ENCODE measurements around the gene CECR2. TPM values are rescaled to one million over a fixed set of nuclear protein-coding genes. Genes with fewer than 3 reads are reported as not detected.

CECR2 gene
- polyA plus RNA-seq, 1 of the 3 experiments (the other 2 are of a cell fraction) = not detected

DNA sequence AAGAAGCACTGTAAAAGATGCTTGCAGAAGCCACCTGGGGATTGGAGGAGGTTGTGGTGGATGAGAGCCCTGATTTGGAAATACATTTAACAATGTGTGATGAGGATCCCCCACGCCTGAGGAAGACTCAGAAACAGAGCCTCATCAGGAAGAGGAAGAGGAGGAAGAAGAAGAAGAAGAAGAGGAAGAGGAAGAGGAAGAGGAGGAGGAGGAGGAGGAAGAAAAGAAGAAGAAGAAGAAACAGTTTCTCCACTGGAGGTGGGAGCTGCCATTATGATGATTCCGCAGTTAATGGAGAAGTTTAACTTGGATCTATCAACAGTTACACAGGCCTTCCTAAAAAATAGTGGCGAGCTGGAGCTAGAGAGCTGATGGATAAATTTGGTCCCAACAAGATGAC is 50.1 kb downstream of the CECR2 start:
- DNase-seq = no peak
- H4K20me1 ChIP-seq (ENCODE audit: insufficient read depth) = no peaks in the 10 kb centered on the region
- H3K9me2 ChIP-seq = no peaks in the 10 kb centered on the region
- H3K9me3 ChIP-seq = no peaks in the 10 kb centered on the region
- CTCF ChIA-PET = no interaction called here
- 7% methylated on average over 3 of the region's 3 CpGs for WGBS (ENCODE audit: low lambda C conversion rate)
- POLR2A ChIA-PET = no interaction called here
- no peaks in the 10 kb centered on the region for H3K36me3 ChIP-seq (replicated peaks in 1 of 2; ENCODE audit: control insufficient read depth in 1 of 2, insufficient read depth in 2 of 2, low read length in 1 of 2)
- H3K27me3 ChIP-seq (ENCODE audit: insufficient read depth) = no peaks in the 10 kb centered on the region; the same call in 1 of the 2 replicates
- H3K4me2 ChIP-seq = no peak overlapping the region
- H3K4me3 ChIP-seq (ENCODE audit: low read depth in 2 of 2, low read length in 1 of 2) = no peak overlapping the region
- H3K27ac ChIP-seq (ENCODE audit: low read depth in 2 of 2, low read length in 1 of 2) = no peak overlapping the region
- TF ChIP-seq, protein P1, sequence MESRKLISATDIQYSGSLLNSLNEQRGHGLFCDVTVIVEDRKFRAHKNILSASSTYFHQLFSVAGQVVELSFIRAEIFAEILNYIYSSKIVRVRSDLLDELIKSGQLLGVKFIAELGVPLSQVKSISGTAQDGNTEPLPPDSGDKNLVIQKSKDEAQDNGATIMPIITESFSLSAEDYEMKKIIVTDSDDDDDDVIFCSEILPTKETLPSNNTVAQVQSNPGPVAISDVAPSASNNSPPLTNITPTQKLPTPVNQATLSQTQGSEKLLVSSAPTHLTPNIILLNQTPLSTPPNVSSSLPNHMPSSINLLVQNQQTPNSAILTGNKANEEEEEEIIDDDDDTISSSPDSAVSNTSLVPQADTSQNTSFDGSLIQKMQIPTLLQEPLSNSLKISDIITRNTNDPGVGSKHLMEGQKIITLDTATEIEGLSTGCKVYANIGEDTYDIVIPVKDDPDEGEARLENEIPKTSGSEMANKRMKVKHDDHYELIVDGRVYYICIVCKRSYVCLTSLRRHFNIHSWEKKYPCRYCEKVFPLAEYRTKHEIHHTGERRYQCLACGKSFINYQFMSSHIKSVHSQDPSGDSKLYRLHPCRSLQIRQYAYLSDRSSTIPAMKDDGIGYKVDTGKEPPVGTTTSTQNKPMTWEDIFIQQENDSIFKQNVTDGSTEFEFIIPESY (IDR thresholded peaks at IDR 0.05; ENCODE audit: borderline replicate concordance, low read depth) = no peak
- TF ChIP-seq, protein P2, sequence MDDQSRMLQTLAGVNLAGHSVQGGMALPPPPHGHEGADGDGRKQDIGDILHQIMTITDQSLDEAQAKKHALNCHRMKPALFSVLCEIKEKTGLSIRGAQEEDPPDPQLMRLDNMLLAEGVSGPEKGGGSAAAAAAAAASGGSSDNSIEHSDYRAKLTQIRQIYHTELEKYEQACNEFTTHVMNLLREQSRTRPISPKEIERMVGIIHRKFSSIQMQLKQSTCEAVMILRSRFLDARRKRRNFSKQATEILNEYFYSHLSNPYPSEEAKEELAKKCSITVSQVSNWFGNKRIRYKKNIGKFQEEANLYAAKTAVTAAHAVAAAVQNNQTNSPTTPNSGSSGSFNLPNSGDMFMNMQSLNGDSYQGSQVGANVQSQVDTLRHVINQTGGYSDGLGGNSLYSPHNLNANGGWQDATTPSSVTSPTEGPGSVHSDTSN (IDR thresholded peaks at IDR 0.05) = no peak
- TF ChIP-seq RXRA (IDR thresholded peaks at IDR 0.05; ENCODE audit: borderline replicate concordance, low read depth) (no peak), TEAD4 (IDR thresholded peaks at IDR 0.05; ENCODE audit: borderline replicate concordance, insufficient read depth) (no peak), NFIC (IDR thresholded peaks at IDR 0.05; ENCODE audit: borderline replicate concordance) (no peak), POLR2AphosphoS5 (IDR thresholded peaks at IDR 0.05; ENCODE audit: low read depth, low read length) (no peak), ELF1 (IDR thresholded peaks at IDR 0.05) (no peak), GABPA (IDR thresholded peaks at IDR 0.05; ENCODE audit: low read depth) (no peak), SMC3 (IDR thresholded peaks at IDR 0.05; ENCODE audit: low read depth, low read length) (no peak), TAF1 (IDR thresholded peaks at IDR 0.05; ENCODE audit: borderline replicate concordance, low read depth, low read length) (no peak)
- TF ChIP-seq, protein P3, sequence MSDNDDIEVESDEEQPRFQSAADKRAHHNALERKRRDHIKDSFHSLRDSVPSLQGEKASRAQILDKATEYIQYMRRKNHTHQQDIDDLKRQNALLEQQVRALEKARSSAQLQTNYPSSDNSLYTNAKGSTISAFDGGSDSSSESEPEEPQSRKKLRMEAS (IDR thresholded peaks at IDR 0.05; ENCODE audit: low read depth) = no peak
- no peak overlapping the region for H3K9ac ChIP-seq
- no peaks in the 10 kb centered on the region for H3F3A ChIP-seq (replicated peaks; ENCODE audit: insufficient read depth)
- H3K79me2 ChIP-seq (ENCODE audit: insufficient read depth) = no peaks in the 10 kb centered on the region
- H2AFZ ChIP-seq (ENCODE audit: low read depth) = no peak overlapping the region
- no peaks in the 10 kb centered on the region for H3K4me1 ChIP-seq (ENCODE audit: control insufficient read depth in 1 of 2, insufficient read depth in 2 of 2, low read depth in 1 of 2, low read length in 1 of 2)

DNA sequence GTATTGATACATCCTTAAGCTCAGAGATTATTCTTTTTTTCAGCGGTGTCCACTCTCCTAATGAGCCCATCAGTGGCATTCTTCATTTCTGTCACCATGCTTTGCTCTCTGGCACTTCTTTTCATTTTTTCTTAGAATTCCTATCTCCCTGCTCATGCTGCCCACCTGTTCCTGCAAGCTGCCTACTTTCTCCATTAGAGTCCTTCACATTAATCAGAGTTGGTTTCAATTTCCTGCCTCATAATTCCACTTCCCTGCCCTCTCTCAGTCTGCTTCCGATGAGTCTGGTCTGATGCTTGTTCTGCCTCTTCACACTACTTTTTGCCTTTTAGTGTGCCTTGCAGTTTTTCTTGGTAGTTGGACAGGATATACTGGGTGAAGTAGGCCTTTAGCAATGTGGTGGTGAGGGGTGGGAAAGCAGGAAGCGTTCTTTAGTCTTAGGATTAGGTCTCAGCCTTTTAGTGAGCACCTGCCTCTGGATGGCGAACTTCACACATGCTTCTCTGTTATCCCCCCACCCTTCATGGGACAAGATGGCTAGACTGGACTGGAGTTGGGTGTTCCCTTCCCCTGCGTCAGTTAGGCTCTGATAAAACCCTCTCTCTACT is 53.6 kb downstream of the CECR2 start:
- 15% methylated on average over 5 of the region's 5 CpGs for WGBS (ENCODE audit: low lambda C conversion rate)
- no peak overlapping the region for H2AFZ ChIP-seq (ENCODE audit: low read depth)
- TF ChIP-seq MEF2A (IDR thresholded peaks at IDR 0.05; ENCODE audit: borderline replicate concordance, low read depth) = no peak
- TF ChIP-seq RFX5 (IDR thresholded peaks at IDR 0.05; ENCODE audit: low read length) = no peak
- TF ChIP-seq, protein P2 (IDR thresholded peaks at IDR 0.05) = no peak
- no peak for TF ChIP-seq YY1 (IDR thresholded peaks at IDR 0.05; ENCODE audit: low read depth)
- no peak for TF ChIP-seq TAF1 (IDR thresholded peaks at IDR 0.05; ENCODE audit: borderline replicate concordance, low read depth, low read length)
- no peak for TF ChIP-seq SIN3A (IDR thresholded peaks at IDR 0.05; ENCODE audit: borderline replicate concordance, low read depth, low read length)
- TF ChIP-seq EZH2phosphoT487 (IDR thresholded peaks at IDR 0.05; ENCODE audit: borderline replicate concordance, low read depth) = no peak
- TF ChIP-seq, protein P4, sequence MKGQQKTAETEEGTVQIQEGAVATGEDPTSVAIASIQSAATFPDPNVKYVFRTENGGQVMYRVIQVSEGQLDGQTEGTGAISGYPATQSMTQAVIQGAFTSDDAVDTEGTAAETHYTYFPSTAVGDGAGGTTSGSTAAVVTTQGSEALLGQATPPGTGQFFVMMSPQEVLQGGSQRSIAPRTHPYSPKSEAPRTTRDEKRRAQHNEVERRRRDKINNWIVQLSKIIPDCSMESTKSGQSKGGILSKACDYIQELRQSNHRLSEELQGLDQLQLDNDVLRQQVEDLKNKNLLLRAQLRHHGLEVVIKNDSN (IDR thresholded peaks at IDR 0.05; ENCODE audit: borderline replicate concordance, low read depth) = no peak
- no peak for TF ChIP-seq SMC3 (IDR thresholded peaks at IDR 0.05; ENCODE audit: low read depth, low read length)
- TF ChIP-seq NFIC (IDR thresholded peaks at IDR 0.05; ENCODE audit: borderline replicate concordance) = no peak
- TF ChIP-seq, protein P5, sequence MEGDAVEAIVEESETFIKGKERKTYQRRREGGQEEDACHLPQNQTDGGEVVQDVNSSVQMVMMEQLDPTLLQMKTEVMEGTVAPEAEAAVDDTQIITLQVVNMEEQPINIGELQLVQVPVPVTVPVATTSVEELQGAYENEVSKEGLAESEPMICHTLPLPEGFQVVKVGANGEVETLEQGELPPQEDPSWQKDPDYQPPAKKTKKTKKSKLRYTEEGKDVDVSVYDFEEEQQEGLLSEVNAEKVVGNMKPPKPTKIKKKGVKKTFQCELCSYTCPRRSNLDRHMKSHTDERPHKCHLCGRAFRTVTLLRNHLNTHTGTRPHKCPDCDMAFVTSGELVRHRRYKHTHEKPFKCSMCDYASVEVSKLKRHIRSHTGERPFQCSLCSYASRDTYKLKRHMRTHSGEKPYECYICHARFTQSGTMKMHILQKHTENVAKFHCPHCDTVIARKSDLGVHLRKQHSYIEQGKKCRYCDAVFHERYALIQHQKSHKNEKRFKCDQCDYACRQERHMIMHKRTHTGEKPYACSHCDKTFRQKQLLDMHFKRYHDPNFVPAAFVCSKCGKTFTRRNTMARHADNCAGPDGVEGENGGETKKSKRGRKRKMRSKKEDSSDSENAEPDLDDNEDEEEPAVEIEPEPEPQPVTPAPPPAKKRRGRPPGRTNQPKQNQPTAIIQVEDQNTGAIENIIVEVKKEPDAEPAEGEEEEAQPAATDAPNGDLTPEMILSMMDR (IDR thresholded peaks at IDR 0.05) = no peak

More for the DNA sequence above, 53.6 kb downstream of the CECR2 start:
- Histone ChIP-seq H3K4me1 (ENCODE audit: control insufficient read depth in 1 of 2, insufficient read depth in 2 of 2, low read depth in 1 of 2, low read length in 1 of 2) (no peaks in the 10 kb centered on the region), H3K9me3 (no peaks in the 10 kb centered on the region), H3K4me3 (ENCODE audit: low read depth in 2 of 2, low read length in 1 of 2) (no peak overlapping the region), H4K20me1 (ENCODE audit: insufficient read depth) (no peaks in the 10 kb centered on the region), H3K36me3 (replicated peaks in 1 of 2; ENCODE audit: control insufficient read depth in 1 of 2, insufficient read depth in 2 of 2, low read length in 1 of 2) (no peaks in the 10 kb centered on the region), H3K27me3 (ENCODE audit: insufficient read depth) (no peaks in the 10 kb centered on the region; the same call in 1 of the 2 replicates), H3F3A (replicated peaks; ENCODE audit: insufficient read depth) (no peaks in the 10 kb centered on the region), H3K9me2 (no peaks in the 10 kb centered on the region), H3K27ac (ENCODE audit: low read depth in 2 of 2, low read length in 1 of 2) (no peak overlapping the region), H3K4me2 (no peak overlapping the region), H3K79me2 (ENCODE audit: insufficient read depth) (no peaks in the 10 kb centered on the region), H3K9ac (no peak overlapping the region)
- POLR2A ChIA-PET = no interaction called here
- no peak for DNase-seq
- CTCF ChIA-PET = no interaction called here
